Dedifferentiated amniotic fluid mesenchymal stem cell (primary cell): ENCODE data around the gene CKMT2.
"Not testable (repeated sequence)": the region's sequence is repeated elsewhere in the genome, so short reads cannot be mapped to it uniquely, and the experiment has no call there.

Experiments
- DNase-seq: peaks from one replicate; pipeline ENCODE4 v3.0.0-alpha.2; 2016; ENCODE audit errors: extremely low spot score

The CKMT2 gene

DNA sequence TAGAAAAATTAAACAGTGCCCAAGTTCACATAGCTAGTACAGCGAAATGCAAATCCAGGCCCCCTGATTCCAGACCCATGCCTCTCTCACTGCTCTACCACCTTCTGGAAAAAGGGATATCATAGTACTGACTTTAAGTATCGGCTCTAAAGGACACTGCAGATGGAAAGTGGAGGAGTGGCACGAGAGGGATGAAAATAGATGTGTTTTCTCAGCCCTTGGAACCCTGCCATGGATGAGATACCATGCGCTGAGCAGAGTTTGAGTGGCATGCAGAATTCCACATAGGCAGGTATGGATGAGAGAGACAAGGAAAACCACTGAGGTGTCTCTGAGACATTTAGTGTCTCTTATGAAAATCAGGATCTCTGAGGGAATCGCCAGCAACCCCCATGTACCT is 18.8 kb downstream of the CKMT2 start:
- DNase-seq, result no peak

DNA sequence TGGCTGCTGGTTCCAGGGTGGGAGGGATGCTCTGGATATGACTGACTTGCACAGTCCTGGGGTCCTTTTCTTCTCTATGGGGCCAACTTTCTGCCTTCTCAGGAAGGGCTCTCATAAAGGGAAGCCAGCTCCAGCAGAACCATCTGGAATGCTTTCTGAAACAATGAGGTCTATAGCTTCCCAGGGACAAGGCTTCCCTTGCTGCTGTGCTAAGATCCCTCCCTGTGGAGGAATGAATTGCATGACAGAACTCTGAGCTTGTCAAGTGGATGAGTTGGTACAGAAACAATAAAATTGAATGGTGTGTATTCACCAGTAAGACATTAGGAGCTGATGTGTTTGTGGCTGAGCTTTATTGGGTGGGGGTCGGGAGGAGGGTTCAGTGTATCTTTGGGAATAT is 19.8 kb downstream of the CKMT2 start:
- DNase-seq, result no peak

DNA sequence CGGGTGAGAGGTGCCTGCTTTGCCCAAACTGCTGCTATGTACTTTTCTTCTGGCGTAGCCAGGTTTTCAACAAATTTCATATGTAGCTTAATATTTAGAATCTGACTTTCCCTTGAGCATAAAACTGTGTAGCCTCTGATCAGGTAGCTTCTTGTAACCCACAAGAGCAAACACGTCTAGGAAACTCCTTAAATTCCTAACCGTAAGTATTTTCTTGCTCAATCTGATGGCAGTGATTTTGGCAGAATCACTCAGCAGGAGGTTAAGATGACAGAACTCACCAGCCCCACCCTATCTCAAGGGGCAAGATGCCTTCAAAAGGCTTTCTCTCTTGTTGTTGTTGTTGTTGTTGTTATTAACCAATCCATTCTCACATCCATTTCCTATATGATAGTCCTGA is 20.8 kb downstream of the CKMT2 start:
- DNase-seq, result no peak

DNA sequence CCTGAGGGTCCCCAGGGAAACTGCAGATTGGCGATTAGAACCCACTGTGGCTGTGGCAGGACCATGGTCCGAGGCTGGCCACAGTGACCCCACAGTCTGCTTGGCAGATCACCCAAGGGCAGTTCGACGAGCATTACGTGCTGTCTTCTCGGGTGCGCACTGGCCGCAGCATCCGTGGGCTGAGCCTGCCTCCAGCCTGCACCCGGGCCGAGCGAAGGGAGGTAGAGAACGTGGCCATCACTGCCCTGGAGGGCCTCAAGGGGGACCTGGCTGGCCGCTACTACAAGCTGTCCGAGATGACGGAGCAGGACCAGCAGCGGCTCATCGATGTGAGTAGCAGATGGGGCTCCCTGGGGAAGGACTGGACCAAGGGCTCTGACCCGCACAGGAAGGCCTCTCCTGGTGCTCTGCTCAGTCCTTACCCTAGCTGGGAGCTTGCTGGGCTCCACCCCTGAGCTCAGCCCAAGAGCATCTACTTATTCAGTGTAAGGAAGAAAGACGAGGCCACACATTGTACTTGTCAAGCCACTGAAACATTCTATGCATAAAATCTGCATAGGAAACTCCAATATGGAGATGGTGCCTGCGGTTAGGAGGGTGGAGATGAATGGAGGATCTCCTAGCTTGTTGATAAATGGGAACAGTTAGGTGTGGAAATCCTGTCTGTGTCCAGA is 21.9 kb downstream of the CKMT2 start:
- no peak for DNase-seq

DNA sequence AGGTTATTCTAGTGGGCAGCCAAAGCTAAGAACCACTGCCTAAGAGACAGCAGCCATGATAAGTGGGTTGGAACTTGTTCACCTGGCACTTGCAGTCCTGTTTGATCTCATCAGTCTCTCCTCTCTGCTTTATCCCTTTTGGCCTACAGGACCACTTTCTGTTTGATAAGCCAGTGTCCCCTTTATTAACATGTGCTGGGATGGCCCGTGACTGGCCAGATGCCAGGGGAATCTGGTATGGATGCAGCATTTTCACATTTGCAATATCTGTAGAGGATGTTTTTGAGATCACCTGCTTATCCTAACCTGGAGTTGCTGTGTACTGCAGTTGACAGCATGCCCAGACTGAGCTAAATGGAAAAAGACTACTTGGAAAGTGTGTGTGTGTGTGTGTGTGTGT is 23.6 kb downstream of the CKMT2 start:
- DNase-seq, result no peak

DNA sequence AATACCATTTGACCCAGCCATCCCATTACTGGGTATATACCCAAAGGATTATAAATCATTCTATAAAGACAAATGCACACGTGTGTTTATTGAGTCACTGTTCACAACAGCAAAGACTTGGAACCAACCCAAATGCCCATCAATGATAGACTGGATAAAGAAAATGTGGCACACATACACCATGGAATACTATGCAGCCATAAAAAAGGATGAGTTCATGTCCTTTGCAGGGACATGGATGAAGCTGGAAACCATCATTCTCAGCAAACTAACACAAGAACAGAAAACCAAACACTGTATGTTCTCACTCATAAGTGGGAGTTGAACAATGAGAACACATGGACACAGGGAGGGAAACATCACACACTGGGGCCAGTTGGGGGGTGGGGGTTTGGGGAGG is 29.7 kb downstream of the CKMT2 start:
- DNase-seq, result not testable (repeated sequence)

- no peak for DNase-seq
Observed at GRCh38 chr5:81265101-81265500, 32.0 kb downstream of the CKMT2 start.

DNA sequence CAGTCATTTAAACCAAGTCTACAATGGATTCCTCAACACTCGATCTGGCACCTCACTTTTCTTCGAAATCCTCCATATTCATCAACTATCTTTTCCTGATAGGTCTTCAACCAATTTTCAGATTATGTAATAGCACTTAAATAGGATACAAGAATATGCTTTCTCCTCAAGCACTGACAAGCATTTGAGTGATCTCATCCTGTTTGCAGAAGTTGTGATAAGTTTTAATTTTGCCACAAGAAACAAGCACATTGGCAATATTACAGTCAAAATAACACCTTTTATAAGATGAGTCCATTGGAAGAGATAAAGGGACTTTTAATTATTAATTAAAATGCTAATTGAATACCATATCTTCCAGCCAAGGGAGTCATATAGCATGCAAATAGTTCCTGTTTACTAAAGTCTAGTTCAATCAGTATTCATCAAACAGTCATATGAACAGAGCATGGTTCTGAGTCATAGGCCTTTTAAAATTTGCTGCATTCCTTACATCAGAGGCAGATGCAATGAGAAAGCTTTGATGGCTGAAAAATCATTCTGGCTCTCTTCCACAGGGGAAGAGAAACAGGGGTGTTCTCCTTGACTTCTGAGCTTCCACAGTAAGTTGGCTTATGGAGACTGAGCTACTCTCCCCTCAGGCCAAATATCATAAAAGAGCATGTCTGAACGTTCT is 35.5 kb downstream of the CKMT2 start:
- DNase-seq, result peak; percentile 85

DNA sequence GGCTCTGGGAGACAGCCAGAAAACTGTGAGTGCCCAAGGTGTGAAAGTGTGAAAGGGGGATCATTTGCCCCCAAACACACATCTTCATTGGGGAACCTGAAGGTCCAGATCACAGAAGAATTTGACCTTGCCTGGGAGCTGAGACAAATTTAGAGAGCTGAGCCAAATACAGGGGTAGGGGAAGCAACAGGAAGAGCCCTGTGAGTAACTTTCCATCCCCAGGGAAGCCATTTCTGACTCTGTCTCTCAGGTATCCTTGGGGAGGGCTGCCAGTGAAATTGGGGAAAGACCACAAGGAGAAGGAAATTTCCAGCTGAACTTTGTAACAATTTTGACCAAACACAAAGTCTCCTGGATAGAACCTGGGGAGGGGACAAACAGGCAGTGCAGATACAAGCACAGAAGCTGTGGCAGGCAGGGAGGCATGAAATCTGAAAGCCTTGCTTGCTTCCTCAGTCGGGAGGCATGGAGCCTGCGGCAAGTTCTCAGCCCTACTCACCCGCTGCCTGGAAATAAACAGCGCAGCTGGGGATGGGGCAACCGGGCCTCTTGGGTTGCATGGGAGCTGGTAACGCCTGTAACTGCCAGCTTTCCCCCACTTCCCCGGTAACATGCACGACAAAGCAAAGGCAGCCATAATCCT is 36.8 kb downstream of the CKMT2 start:
- no peak for DNase-seq

GRCh38 chr5:81270394-81271027 is 37.4 kb downstream of the CKMT2 start:
- DNase-seq, result not testable (repeated sequence)

DNA sequence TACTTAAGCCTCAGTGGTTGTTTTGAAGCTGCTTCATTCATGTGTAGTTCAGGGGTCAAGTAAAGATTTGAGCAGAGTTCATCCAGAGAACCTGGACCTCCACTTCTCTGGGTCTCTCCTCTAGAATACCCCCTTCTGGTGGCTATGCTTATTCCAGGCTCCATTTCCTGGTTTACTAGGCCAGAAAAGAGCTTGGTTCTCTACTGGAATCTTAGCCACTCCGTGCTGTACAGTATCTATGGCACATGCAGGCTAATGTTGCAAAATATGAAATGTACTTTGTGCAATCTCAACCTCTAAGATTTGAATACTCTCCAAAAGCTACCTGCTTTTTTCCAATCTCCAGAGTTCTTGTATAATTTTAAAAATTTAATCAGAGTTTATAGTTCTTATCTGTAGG is 50.9 kb downstream of the CKMT2 start:
- no peak for DNase-seq

DNA sequence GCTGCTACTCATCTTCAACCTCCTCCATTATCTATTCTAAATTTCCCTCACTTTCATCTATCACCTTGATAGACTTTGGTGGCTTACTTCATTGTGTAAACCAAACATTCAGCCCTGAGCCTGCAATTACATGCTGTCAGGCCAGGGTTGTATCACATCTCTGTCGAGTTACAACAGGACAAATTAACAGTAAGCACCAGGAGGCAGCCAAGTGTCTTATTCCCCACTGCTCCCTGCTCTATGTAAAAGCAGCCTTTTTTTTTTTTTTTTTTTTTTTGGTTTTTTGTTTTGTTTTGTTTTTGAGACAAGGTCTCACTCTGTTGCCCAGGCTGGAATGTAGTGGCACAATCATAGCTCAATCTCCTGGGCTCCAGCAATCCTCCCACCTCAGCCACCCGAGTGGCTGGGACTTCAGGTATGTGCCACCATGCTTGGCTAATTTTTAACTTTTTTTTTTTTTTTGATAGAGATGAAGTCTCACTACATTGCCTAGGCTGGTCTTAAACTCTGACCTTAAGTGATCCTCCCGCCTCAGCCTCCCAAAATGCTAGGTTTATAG is 53.0 kb downstream of the CKMT2 start:
- DNase-seq, result no peak

GRCh38 chr5:81288021-81288433 is 54.9 kb downstream of the CKMT2 start:
- no peak for DNase-seq

DNA sequence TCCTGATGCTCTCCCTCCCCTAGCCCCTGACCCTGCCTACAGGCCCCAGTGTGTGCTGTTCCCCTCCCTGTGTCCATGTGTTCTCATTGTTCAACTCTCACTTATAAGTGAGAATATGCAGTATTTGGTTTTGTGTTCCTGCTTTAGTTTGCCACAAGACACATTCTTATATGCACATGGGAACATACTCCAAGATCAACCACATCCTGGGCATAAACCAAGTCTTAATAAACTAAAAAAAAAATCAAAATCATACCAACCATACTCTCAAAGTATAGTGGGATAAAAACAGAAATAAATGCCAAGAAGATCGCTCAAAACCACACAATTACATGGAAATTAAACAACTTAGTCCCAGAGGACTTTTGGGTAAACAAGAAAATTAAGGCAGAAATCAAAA is 57.0 kb downstream of the CKMT2 start:
- DNase-seq, result no peak

DNA sequence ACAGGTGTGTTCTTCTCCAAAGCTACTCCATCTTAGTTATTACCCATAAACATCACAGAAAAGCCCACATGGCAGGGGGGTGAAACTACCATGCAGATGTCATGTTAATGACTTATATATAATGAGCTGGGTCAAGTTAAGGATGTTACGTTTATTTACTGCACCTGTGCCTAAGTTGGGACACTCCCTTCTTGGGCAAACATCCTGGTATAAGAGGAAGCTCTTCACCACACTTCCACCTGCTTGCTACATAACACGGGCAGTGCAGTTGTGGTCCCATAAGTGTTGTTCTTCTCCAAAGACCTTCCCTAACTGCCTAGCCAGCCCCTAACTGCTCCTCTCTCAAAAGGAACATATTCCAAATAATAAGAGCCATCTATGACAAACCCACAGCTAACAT is 59.0 kb downstream of the CKMT2 start:
- no peak for DNase-seq

DNA sequence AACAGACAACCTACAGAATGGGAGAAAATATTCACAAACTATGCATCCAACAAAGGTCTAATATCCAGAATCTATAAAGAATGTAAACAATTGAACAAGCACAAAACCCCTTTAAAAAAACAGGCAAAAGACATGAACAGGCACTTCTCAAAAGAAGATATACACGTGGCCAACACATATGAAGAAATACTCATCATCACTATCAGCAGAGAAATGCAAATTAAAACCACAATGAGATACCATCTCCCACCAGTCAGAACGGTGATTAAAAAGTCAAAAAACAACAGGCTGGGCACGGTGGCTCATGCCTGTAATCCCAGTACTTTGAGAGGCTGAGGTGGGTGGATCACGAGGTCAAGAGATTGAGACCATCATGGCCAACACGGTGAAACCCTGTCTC is 60.9 kb downstream of the CKMT2 start:
- DNase-seq, result not testable (repeated sequence)

- DNase-seq, result no peak
Observed at GRCh38 chr5:81297531-81297930, 64.4 kb downstream of the CKMT2 start.

DNA sequence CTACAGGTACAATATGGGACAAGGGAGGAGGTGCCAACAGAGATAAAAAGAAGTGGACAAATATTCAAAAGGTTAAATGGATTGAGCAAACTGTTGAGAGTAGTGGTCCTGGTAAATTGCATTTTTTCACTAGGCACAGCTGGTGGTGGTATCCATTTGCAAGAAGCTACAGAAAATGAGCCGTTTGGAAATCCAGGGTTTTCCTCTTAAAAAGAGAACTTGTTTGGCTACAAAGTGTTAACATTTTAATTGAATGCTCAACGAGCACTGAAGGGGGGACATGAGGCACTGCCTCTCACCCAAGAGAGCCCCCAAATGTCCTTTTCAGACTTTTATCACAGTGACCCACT is 67.8 kb downstream of the CKMT2 start:
- DNase-seq, result no peak

GRCh38 chr5:81301271-81302015 is 68.3 kb downstream of the CKMT2 start, which contains the start of gene ZCCHC9:
TSS of gene ZCCHC9 (plus strand) at chr5:81301587. CDS start at chr5:81304758, 3,171 bp downstream.
- DNase-seq, result peak; percentile 96

DNA sequence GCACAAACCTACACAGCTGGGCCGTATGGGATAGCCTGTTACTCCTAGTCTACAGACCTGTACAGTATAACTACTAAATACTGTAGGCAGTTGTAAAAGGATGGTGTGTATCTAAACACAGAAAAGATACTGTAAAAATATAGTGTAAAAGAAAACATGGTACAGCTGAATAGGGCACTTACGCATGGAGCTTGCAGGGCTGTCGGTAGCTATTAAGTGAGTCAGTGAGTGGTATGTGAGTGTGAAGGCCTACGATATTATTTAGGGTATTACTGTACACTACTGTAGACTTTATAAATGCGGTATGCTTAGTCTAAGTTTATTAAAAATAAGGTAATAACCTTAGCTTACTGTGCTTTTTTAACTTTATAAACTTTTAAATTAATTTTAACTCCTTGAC is 69.5 kb downstream of the CKMT2 start:
- no peak for DNase-seq

DNA sequence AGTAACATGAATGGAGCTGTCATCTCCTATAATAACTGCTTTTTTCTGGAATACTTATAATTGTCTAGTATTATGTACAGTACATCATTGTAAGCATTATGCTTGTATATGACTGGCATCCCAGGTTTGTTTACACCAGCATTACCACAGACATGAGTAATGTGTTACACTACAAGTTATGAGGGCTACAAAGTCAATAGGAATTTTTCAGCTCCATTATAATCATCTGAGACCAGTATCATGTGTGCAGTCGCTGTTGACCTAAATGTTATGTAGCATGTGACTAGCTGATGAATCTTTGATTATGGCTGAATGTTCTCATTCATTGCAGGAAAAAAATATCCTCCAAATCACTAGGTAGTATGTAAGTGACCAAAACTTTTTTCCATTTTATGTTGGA is 70.4 kb downstream of the CKMT2 start:
- peak; percentile 71 for DNase-seq

DNA sequence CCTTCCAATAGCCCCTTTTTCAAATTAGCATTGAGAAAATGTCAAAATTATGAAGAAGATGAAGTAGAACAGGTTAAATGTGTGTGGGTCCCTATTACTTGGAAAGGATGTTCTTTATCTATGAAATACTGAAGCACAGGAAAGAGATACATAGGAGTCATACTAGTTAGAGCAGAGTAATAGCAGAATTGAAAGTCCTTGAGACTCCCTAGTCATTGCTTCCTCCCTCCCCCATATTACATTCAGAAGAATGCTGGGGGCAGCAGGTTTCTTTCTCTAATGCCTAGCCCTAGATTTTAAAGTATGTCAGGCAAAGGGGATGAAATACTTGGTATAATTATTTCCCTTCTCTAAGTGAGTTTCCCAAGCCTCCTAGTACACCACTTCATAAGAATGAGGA is 72.7 kb downstream of the CKMT2 start:
- DNase-seq, result no peak
